Panc1 (cell line): ENCODE measurements around the gene ABI3BP. TPM values are rescaled to one million over a fixed set of nuclear protein-coding genes. Genes with fewer than 3 reads are reported as not detected.

Source experiments
- ATAC-seq: fragments of 200-7000 bp; cut with Tn5 transposase; 2 replicates; pipeline ENCODE4 v1.9.1; 2020; ENCODE audit warnings: mild to moderate bottlenecking, moderate library complexity
- BruUV-seq: library from RNA; stranded (reverse); fragments of 400-500 nt; replicated peaks from 2 replicates; lab custom pipeline; 2021; lab: Mats Ljungman, UMichigan
- CTCF ChIA-PET: fragments of 300-600 bp; sonication (Branson Sonifier 250); formaldehyde crosslinking; loops from one replicate; lab custom pipeline; 2022; ENCODE audit warnings: antibody characterized with exemption; lab: Charles Lee
- POLR2A ChIA-PET: fragments of 300-600 bp; sonication (Branson Sonifier 250); formaldehyde crosslinking; loops from one replicate; lab custom pipeline; 2022; ENCODE audit warnings: antibody characterized with exemption; lab: Charles Lee
- DNase-seq: peaks from one replicate; pipeline ENCODE4 v3.0.0-alpha.2; 2010; ENCODE audit warnings: low read depth, low spot score
- H3K27ac ChIP-seq: 2 replicates; pipeline ENCODE4 v1.5.1; 2011; ENCODE audit warnings: mild to moderate bottlenecking, low read length, inconsistent platforms
- H3K27me3 ChIP-seq: fragments of 200-500 bp; sonication (Bioruptor generic); 2 replicates; pipeline ENCODE4 v1.6.0; 2014; ENCODE audit warnings: low read length, inconsistent platforms; ENCODE audit not compliant: control insufficient read depth, insufficient read depth
- H3K36me3 ChIP-seq: fragments of 200-500 bp; sonication (Bioruptor generic); 2 replicates; pipeline ENCODE4 v1.5.1; 2014; ENCODE audit warnings: inconsistent platforms, mild to moderate bottlenecking, low read length, moderate library complexity; ENCODE audit not compliant: control insufficient read depth, insufficient read depth
- H3K4me1 ChIP-seq: 2 replicates; pipeline ENCODE4 v1.5.1; 2011; ENCODE audit warnings: inconsistent platforms, mild to moderate bottlenecking, low read length, moderate library complexity; ENCODE audit not compliant: control insufficient read depth, insufficient read depth
- H3K4me3 ChIP-seq, 2 experiments: 2 replicates each; pipeline ENCODE4 v1.5.1; 2011 to 2012; ENCODE audit warnings: low read depth in 2 of 2, low read length in 2 of 2, mild to moderate bottlenecking in 2 of 2, inconsistent platforms in 1 of 2, moderate library complexity in 1 of 2
- H3K9me3 ChIP-seq: fragments of 200-500 bp; sonication (Bioruptor generic); 2 replicates; pipeline ENCODE4 v1.5.1; 2014; ENCODE audit warnings: low read depth, mild to moderate bottlenecking, inconsistent platforms, low read length, moderate library complexity; ENCODE audit not compliant: control insufficient read depth, insufficient read depth
- CTCF ChIP-seq: fragments of 450-650 bp; IDR thresholded peaks from 2 replicates; pipeline ENCODE4 v1.5.1; 2017; ENCODE audit warnings: mild to moderate bottlenecking
- POLR2AphosphoS5 ChIP-seq: IDR thresholded peaks from 2 replicates; pipeline ENCODE4 v1.6.1; 2012; ENCODE audit warnings: mild to moderate bottlenecking, low read depth, low read length, moderate library complexity
- REST ChIP-seq, 2 experiments: IDR thresholded peaks; 2 replicates each; pipeline ENCODE4 v1.6.1; 2011 to 2012; ENCODE audit warnings: low read depth in 2 of 2, control low read depth in 1 of 2, low read length in 1 of 2, mild to moderate bottlenecking in 1 of 2, moderate library complexity in 1 of 2; ENCODE audit not compliant: insufficient read depth in 1 of 2
- SIN3A ChIP-seq: IDR thresholded peaks from 2 replicates; pipeline ENCODE4 v1.6.1; 2012; ENCODE audit warnings: low read depth, mild to moderate bottlenecking, low read length, moderate library complexity, borderline replicate concordance; ENCODE audit not compliant: insufficient read depth
- TCF7L2 ChIP-seq: IDR thresholded peaks from 2 replicates; pipeline ENCODE4 v1.6.1; 2011; ENCODE audit warnings: mild to moderate bottlenecking, low read depth, low read length, inconsistent platforms
- in situ Hi-C: cut with HindIII; loops from 2 replicates; pipeline ENCODE4 v1.10.0; 2016; ENCODE audit warnings: low sequenced_read_pairs, low pct_unique_long_range_greater_than_20kb
- intact Hi-C: fragments of 100-400 bp; cut with micrococcal nuclease; formaldehyde crosslinking; loops from one replicate; pipeline ENCODE4 v1.10.0; 2022; ENCODE audit not compliant: unreplicated experiment
- total RNA-seq: library from RNA; stranded (reverse); gene quantifications from one replicate; pipeline ENCODE4 v1.2.1, GENCODE V29; 2021; ENCODE audit not compliant: unreplicated experiment

ABI3BP gene
- total RNA-seq, 1 experiment from 2014 or later: 0.21 TPM

- H3K4me3 ChIP-seq: no peak overlapping the region
- H3K27ac ChIP-seq: no peak overlapping the region
- DNase-seq: no peak
- in situ Hi-C loops: no loop called here
- intact Hi-C loops: no loop called here
- H3K4me1 ChIP-seq: no peaks in the 10 kb centered on the region
- ATAC-seq: no peak
- TF ChIP-seq SIN3A: no peak
- no peak for TF ChIP-seq POLR2AphosphoS5
- no peak for TF ChIP-seq REST (IDR thresholded peaks at IDR 0.05; ENCODE audit: insufficient read depth in 1 of 2, low read depth in 2 of 2, low read length in 1 of 2)
- TF ChIP-seq CTCF: no peak
- no peaks in the 10 kb centered on the region for H3K9me3 ChIP-seq
- ChIA-PET POLR2A (no interaction called here), CTCF (no interaction called here)
- no TSS peak for BruUV-seq
- no peaks in the 10 kb centered on the region for H3K36me3 ChIP-seq
- H3K27me3 ChIP-seq: no peaks in the 10 kb centered on the region; the same call in 1 of the 2 replicates
Observed at GRCh38 chr3:100873611-100874010, 119.6 kb downstream of the ABI3BP start.

GRCh38 chr3:100871306-100871705 is 121.9 kb downstream of the ABI3BP start:
- Histone ChIP-seq H3K4me3 (no peak overlapping the region), H3K27ac (no peak overlapping the region), H3K36me3 (no peaks in the 10 kb centered on the region), H3K4me1 (no peaks in the 10 kb centered on the region), H3K27me3 (no peaks in the 10 kb centered on the region; the same call in 1 of the 2 replicates), H3K9me3 (no peaks in the 10 kb centered on the region)
- BruUV-seq: no TSS peak
- in situ Hi-C loops (no loop called here), intact Hi-C loops (no loop called here)
- ChIA-PET POLR2A (no interaction called here), CTCF (no interaction called here)
- ATAC-seq (no peak), DNase-seq (no peak)
- TF ChIP-seq CTCF (no peak), TCF7L2 (no peak)
